HepG2 (cell line): ENCODE measurements around the gene COPZ2. TPM values are rescaled to one million over a fixed set of nuclear protein-coding genes. Genes with fewer than 3 reads are reported as not detected.

Experiments used
- ATAC-seq: fragments of 200-7000 bp; cut with Tn5 transposase; 3 replicates; pipeline ENCODE4 v1.9.1; 2020; ENCODE audit warnings: mild to moderate bottlenecking, moderate library complexity
- BruUV-seq: library from RNA; stranded (reverse); fragments of 400-500 nt; replicated peaks from 2 replicates; lab custom pipeline; 2021; lab: Mats Ljungman, UMichigan
- CTCF ChIA-PET: fragments of 300-600 bp; formaldehyde crosslinking; extraction: SDS; loops from one replicate; lab custom pipeline; 2021; ENCODE audit warnings: low total read pairs, inconsistent platforms, low intra/inter-chr PET ratio; lab: Yijun Ruan, JAX
- POLR2A ChIA-PET: fragments of 350-600 bp; sonication (Branson Sonifier 250); formaldehyde crosslinking; loops from one replicate; lab custom pipeline; 2020; ENCODE audit warnings: antibody characterized with exemption, inconsistent platforms; lab: Yijun Ruan, JAX
- DNase-seq: peaks from one replicate; pipeline ENCODE4 v3.0.0-alpha.2; 2015; ENCODE audit warnings: low spot score
- FAIRE-seq: peaks from 3 replicates; lab custom pipeline; 2011; peaks lifted over from hg19 to GRCh38; lab: Jason Lieb, UNC
- H2AFZ ChIP-seq: one replicate; pipeline ENCODE4 v1.6.1; 2011; ENCODE audit warnings: low read length, inconsistent platforms
- H3K27ac ChIP-seq: fragments of 300-600 bp; 3 replicates; pipeline ENCODE4 v1.8.0; 2011; ENCODE audit warnings: mixed run types, mild to moderate bottlenecking, mixed read lengths, low read length, inconsistent platforms; ENCODE audit not compliant: insufficient read depth; ENCODE audit errors: extremely low read length
- H3K27me3 ChIP-seq, 2 experiments: fragments of 200-600 bp in 1 of 2; 2 replicates in 1 of 2; 3 replicates in 1 of 2; pipeline versions ENCODE4 v1.6.0 to v1.8.0; 2011; ENCODE audit warnings: low read length in 2 of 2, mild to moderate bottlenecking in 2 of 2, moderate library complexity in 2 of 2, inconsistent platforms in 1 of 2; ENCODE audit not compliant: insufficient read depth in 2 of 2, control insufficient read depth in 1 of 2
- H3K36me3 ChIP-seq, 2 experiments: fragments of 200-600 bp in 1 of 2; replicated peaks in 1 of 2; 2 replicates in 1 of 2; 3 replicates in 1 of 2; pipeline versions ENCODE4 v1.5.1 to v1.8.0; 2011; ENCODE audit warnings: low read length in 2 of 2, inconsistent platforms in 1 of 2; ENCODE audit not compliant: insufficient read depth in 2 of 2, control insufficient read depth in 1 of 2
- H3K4me1 ChIP-seq: 2 replicates; pipeline ENCODE4 v1.5.1; 2012; ENCODE audit warnings: low read length, inconsistent platforms; ENCODE audit not compliant: insufficient read depth
- H3K4me2 ChIP-seq: 2 replicates; pipeline ENCODE4 v1.6.0; 2011; ENCODE audit warnings: low read depth, low read length, inconsistent platforms
- H3K4me3 ChIP-seq, 3 experiments: fragments of 200-600 bp in 1 of 3; sonication (generic), shearing (Covaris generic) in 1 of 3; replicated peaks in 1 of 3; 2 replicates each; pipeline ENCODE4 v1.5.1; 2011 to 2016; ENCODE audit warnings: low read length in 3 of 3, inconsistent platforms in 2 of 3, low read depth in 2 of 3, mild to moderate bottlenecking in 2 of 3, control low read depth in 1 of 3, mixed read lengths in 1 of 3; ENCODE audit not compliant: insufficient read depth in 1 of 3
- H3K79me2 ChIP-seq: one replicate; pipeline ENCODE4 v1.6.1; 2011; ENCODE audit warnings: low read length, inconsistent platforms; ENCODE audit not compliant: insufficient read depth
- H3K9ac ChIP-seq: 2 replicates; pipeline ENCODE4 v1.6.0; 2011; ENCODE audit warnings: mild to moderate bottlenecking, low read depth, low read length, inconsistent platforms; ENCODE audit not compliant: insufficient read depth
- H3K9me3 ChIP-seq: 2 replicates; pipeline ENCODE4 v1.5.1; 2012; ENCODE audit warnings: mild to moderate bottlenecking, low read length
- H4K20me1 ChIP-seq: 2 replicates; pipeline ENCODE4 v1.6.0; 2011; ENCODE audit warnings: inconsistent platforms, mild to moderate bottlenecking, low read length, moderate library complexity; ENCODE audit not compliant: insufficient read depth
- CBX5 ChIP-seq: sonication (generic); formaldehyde crosslinking; IDR thresholded peaks from 2 replicates; pipeline ENCODE4 v1.4.0; 2020; ENCODE audit warnings: missing genetic modification reagents, borderline replicate concordance
- HMG20A ChIP-seq: IDR thresholded peaks from 2 replicates; pipeline ENCODE4 v1.6.1; 2016; ENCODE audit warnings: borderline replicate concordance
- NFKBIZ ChIP-seq: IDR thresholded peaks from 2 replicates; pipeline ENCODE4 v1.6.1; 2018; ENCODE audit warnings: missing genetic modification reagents, missing compliant biosample characterization
- RFX3 ChIP-seq: IDR thresholded peaks from 2 replicates; pipeline ENCODE4 v1.6.1; 2016; ENCODE audit warnings: missing biosample characterization, missing genetic modification reagents
- WGBS: methylation state at CpG from one replicate; pipeline ENCODE4 v1.1.6; 2017; ENCODE audit warnings: low lambda C conversion rate; 5-methylcytosine and 5-hydroxymethylcytosine counted together
- in situ Hi-C: cut with HindIII; loops from 2 replicates; pipeline ENCODE4 v1.10.0; 2017; ENCODE audit warnings: low pct_unique_long_range_greater_than_20kb; ENCODE audit not compliant: extremely low pct_ligation_motif_present
- intact Hi-C: fragments of 100-400 bp; cut with micrococcal nuclease; formaldehyde crosslinking; loops from one replicate; pipeline ENCODE4 v1.10.0; 2022; ENCODE audit not compliant: unreplicated experiment
- polyA plus RNA-seq, 8 experiments: library from polyadenylated mRNA; depleted of rRNA in 3 of 8; stranded (reverse) in 7 of 8; unstranded in 1 of 8; fragments of >200 nt; fragmentation: Illumina TruSeq in 4 of 8; extraction: Trizol in 4 of 8; gene quantifications; 2 replicates each; pipeline versions ENCODE4 v1.2.1 to v1.2.3, GENCODE V29; 2011 to 2016; ENCODE audit warnings: low read depth in 4 of 8, missing spikeins in 1 of 8, mixed read lengths in 1 of 8; ENCODE audit not compliant: insufficient read depth in 1 of 8
- total RNA-seq, 5 experiments: library from RNA; depleted of rRNA; stranded (reverse); fragments of >200 nt; fragmentation: Illumina TruSeq; extraction: Trizol; gene quantifications; 2 replicates each; pipeline ENCODE4 v1.2.3, GENCODE V29; 2016; ENCODE audit warnings: low read depth in 1 of 5
- TF ChIP-seq, protein P1 (sequence below): sonication (generic); formaldehyde crosslinking; IDR thresholded peaks from 2 replicates; pipeline ENCODE4 v1.4.0; 2020; ENCODE audit warnings: mild to moderate bottlenecking, missing genetic modification reagents

Gene COPZ2
- total and polyA plus RNA-seq, 2 of the 13 experiments (the other 11 are each of a cell fraction or from before 2014, with no cell fraction given) = 0.61 to 1.5 TPM

DNA sequence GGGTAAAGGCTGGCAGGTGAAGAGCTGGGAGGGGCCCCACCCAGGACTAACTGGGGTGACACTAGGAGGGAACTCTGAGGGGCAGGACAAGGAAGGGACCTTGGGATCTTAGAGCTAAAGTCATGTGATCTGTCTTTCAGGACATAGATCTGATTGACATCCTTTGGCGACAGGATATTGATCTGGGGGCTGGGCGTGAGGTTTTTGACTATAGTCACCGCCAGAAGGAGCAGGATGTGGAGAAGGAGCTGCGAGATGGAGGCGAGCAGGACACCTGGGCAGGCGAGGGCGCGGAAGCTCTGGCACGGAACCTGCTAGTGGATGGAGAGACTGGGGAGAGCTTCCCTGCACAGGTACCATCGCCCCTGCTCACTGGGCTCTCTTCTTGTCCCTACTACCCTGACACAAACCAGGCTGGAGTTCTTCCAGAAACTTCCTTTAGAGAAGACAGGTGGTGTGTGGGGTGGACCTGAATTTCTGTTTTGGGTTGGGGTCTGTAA lies 18.7 kb upstream of the COPZ2 start (continued):
- TF ChIP-seq, protein P1, sequence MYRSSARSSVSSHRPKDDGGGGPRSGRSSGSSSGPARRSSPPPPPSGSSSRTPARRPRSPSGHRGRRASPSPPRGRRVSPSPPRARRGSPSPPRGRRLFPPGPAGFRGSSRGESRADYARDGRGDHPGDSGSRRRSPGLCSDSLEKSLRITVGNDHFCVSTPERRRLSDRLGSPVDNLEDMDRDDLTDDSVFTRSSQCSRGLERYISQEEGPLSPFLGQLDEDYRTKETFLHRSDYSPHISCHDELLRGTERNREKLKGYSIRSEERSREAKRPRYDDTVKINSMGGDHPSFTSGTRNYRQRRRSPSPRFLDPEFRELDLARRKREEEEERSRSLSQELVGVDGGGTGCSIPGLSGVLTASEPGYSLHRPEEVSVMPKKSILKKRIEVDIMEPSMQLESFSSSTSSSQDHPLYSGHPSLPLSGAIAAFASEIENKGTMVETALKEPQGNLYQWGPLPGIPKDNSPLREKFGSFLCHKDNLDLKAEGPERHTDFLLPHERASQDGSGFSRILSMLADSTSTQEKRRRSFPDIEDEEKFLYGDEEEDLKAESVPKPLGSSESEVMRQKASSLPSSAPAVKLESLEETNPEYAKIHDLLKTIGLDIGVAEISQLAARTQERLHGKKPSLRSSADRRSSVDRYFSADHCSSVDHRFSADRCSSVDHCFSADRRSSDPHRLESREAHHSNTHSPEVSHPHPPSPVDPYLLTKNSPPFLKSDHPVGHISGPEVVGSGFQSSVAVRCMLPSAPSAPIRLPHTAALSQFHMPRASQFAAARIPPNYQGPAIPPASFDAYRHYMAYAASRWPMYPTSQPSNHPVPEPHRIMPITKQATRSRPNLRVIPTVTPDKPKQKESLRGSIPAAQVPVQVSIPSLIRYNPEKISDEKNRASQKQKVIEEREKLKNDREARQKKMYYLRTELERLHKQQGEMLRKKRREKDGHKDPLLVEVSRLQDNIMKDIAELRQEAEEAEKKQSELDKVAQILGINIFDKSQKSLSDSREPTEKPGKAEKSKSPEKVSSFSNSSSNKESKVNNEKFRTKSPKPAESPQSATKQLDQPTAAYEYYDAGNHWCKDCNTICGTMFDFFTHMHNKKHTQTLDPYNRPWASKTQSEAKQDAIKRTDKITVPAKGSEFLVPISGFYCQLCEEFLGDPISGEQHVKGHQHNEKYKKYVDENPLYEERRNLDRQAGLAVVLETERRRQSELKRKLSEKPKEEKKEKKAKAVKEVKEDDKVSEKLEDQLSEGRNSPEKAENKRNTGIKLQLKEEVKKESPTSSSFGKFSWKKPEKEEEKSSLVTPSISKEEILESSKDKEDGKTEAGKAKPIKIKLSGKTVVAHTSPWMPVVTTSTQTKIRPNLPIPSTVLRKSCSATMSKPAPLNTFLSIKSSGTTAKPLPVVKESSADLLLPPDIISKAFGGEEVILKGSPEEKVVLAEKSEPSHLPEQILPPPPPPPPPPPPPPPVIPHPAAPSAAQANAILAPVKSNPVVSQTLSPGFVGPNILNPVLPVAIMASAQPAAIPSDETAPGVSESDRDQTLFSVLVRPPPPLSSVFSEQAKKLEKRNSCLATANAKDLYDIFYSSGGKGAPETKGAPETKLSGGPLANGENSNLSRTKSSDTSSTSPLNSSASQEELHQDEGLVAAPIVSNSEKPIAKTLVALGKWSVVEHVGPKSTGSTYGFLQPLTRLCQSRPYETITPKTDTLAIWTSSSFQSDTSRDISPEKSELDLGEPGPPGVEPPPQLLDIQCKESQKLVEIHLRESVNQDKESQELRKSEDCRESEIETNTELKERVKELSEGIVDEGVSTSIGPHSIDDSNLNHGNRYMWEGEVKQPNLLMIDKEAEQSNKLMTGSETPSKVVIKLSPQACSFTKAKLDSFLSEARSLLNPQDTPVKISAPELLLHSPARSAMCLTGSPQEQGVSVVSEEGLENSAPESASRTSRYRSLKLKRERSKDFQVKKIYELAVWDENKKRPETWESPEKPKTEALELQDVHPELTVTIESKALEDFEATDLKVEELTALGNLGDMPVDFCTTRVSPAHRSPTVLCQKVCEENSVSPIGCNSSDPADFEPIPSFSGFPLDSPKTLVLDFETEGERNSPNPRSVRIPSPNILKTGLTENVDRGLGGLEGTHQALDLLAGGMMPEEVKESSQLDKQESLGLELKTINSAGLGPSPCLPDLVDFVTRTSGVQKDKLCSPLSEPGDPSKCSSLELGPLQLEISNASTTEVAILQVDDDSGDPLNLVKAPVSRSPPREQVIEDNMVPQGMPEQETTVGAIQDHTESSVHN (CRISPR knock-in tag) = no peak

DNA sequence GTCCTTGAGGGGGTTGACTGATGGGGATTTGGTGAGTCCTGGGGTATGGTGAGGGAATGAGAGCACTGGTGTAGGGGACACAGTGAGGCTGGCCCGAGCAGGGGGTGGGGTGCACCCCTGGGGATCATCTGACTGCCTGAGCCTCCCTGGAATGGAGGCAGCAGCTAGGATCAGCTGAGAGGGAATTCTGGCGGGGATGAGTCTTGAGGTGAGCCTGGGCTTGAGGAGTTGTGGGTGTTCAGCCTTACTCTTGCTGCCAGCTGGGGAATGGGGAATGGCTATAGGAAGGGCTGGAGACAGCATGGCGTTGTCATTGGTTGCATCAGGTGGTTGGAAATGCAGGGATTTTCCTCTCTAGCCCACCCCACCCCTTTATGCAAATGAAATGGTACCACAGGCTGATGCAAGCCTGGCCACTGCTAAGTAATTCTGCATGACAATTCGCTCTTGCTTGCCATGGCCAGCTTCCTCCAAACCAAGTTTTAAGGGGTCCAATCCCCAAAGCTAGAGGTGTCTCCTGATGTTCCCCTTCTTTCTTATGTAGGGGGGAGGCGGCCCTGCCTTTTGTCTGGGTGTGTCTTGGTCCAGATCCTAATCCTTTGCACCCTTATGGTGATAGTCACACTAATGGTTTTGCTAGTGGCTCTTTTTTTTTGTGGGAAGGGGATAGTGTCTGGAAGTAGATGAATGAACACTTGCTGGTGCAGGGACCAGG lies 18.1 kb upstream of the COPZ2 start:
- peak overlapping the region; percentile 25 for H3K27ac ChIP-seq
- in situ Hi-C loops = no loop called here
- no peak overlapping the region for H3K4me2 ChIP-seq
- ATAC-seq (no peak), FAIRE-seq (no peak), DNase-seq (no peak)
- peaks cover 34% of the 10 kb centered on the region for H3K79me2 ChIP-seq
- no peak overlapping the region for H2AFZ ChIP-seq
- H3K36me3 ChIP-seq = peaks cover 53 to 94% of the 10 kb centered on the region in 2 experiments
- H4K20me1 ChIP-seq = peaks cover 46% of the 10 kb centered on the region
- intact Hi-C loops = no loop called here
- 96% methylated on average over 4 of the region's 5 CpGs for WGBS
- ChIA-PET POLR2A (interaction anchor here (1.7 to 3.4 kb wide), 2 partner anchors 7 to 9 kb away, joined by 5 to 29 read pairs; partner anchors contain the start of gene NFE2L1), CTCF (no interaction called here)
- H3K27me3 ChIP-seq = no peaks in the 10 kb centered on the region
- peaks cover 47% of the 10 kb centered on the region for H3K4me1 ChIP-seq
- no peak overlapping the region for H3K4me3 ChIP-seq
- H3K9me3 ChIP-seq = no peaks in the 10 kb centered on the region
- no TSS peak for BruUV-seq
- no peak overlapping the region for H3K9ac ChIP-seq
- no peak for TF ChIP-seq HMG20A
- TF ChIP-seq CBX5 (CRISPR knock-in tag) = peak; percentile 28; the same call in 1 of the 2 replicates
- TF ChIP-seq NFKBIZ (CRISPR knock-in tag) = 0 out of 2 replicates have a peak, but pooled peaks have one; percentile 42
- no peak for TF ChIP-seq RFX3 (CRISPR knock-in tag)
